H7 (cell line): ENCODE data around the gene TATDN3. TPM values are rescaled to one million over a fixed set of nuclear protein-coding genes. Genes with fewer than 3 reads are reported as not detected.
A peak's percentile ranks its signal among the peaks of the same experiment; 100 is the strongest.

Experiments
- DNase-seq: peaks from one replicate; pipeline ENCODE4 v3.0.0; 2012
- H3K27me3 ChIP-seq: 2 replicates; pipeline ENCODE4 v1.6.0; 2011; ENCODE audit warnings: mild to moderate bottlenecking, low read length; ENCODE audit not compliant: control insufficient read depth, insufficient read depth
- H3K36me3 ChIP-seq: replicated peaks from 2 replicates; pipeline ENCODE4 v1.5.1; 2011; ENCODE audit warnings: low read length; ENCODE audit not compliant: control insufficient read depth, insufficient read depth
- H3K4me3 ChIP-seq: 2 replicates; pipeline ENCODE4 v1.5.1; 2011; ENCODE audit warnings: low read depth, mild to moderate bottlenecking, control low read depth, low read length, moderate library complexity; ENCODE audit not compliant: insufficient read depth
- total RNA-seq: library from RNA; depleted of rRNA; stranded (reverse); fragments of >200 nt; shearing (Covaris generic); gene quantifications from 2 replicates; pipeline ENCODE4 v1.2.3, GENCODE V29; 2014; rRNA removed

TATDN3 gene
- 22.5 and 28.8 TPM in 2 replicates for total RNA-seq

- DNase-seq = peak; percentile 85
Measured at GRCh38 chr1:212791676-212792395, at the start of gene TATDN3, which contains the start of gene NSL1. TATDN3 (plus strand) TSS chr1:212791894; CDS start chr1:212791922, 28 bp downstream. NSL1 (minus strand) TSS chr1:212791777; CDS start chr1:212791763, 14 bp downstream.

GRCh38 chr1:212743901-212744475 is 47.7 kb upstream of the TATDN3 start:
- Histone ChIP-seq H3K36me3 (no peaks in the 10 kb centered on the region; the same call in 1 of the 2 replicates), H3K27me3 (no peaks in the 10 kb centered on the region), H3K4me3 (no peak overlapping the region)
- DNase-seq = no peak

More at GRCh38 chr1:212791676-212792395, at the start of gene TATDN3, which contains the start of gene NSL1:
- H3K27me3 ChIP-seq = no peaks in the 10 kb centered on the region
- peaks cover 2% of the 10 kb centered on the region for H3K36me3 ChIP-seq
- H3K4me3 ChIP-seq = peak within 1 kb of the TSS; percentile 74

- Histone ChIP-seq H3K4me3 (no peak overlapping the region), H3K27me3 (no peaks in the 10 kb centered on the region), H3K36me3 (no peaks in the 10 kb centered on the region; the same call in 1 of the 2 replicates)
- no peak for DNase-seq
Measured at GRCh38 chr1:212745303-212745702, 46.4 kb upstream of the TATDN3 start.

- Histone ChIP-seq H3K36me3 (no peaks in the 10 kb centered on the region; the same call in 1 of the 2 replicates), H3K4me3 (no peak overlapping the region), H3K27me3 (no peaks in the 10 kb centered on the region)
- DNase-seq = no peak
Measured at GRCh38 chr1:212746546-212746945, 45.1 kb upstream of the TATDN3 start.

GRCh38 chr1:212749821-212750535 is 41.7 kb upstream of the TATDN3 start:
- Histone ChIP-seq H3K36me3 (no peaks in the 10 kb centered on the region; the same call in 1 of the 2 replicates), H3K27me3 (no peaks in the 10 kb centered on the region), H3K4me3 (no peak overlapping the region)
- DNase-seq = peak; percentile 46

GRCh38 chr1:212752252-212752933 is 39.3 kb upstream of the TATDN3 start:
- H3K36me3 ChIP-seq = no peaks in the 10 kb centered on the region; the same call in 1 of the 2 replicates
- no peak overlapping the region for H3K4me3 ChIP-seq
- no peaks in the 10 kb centered on the region for H3K27me3 ChIP-seq
- DNase-seq = no peak

GRCh38 chr1:212752934-212753497 is 38.7 kb upstream of the TATDN3 start:
- no peak overlapping the region for H3K4me3 ChIP-seq
- no peak for DNase-seq
- H3K27me3 ChIP-seq = no peaks in the 10 kb centered on the region
- H3K36me3 ChIP-seq = no peaks in the 10 kb centered on the region; the same call in 1 of the 2 replicates

GRCh38 chr1:212753749-212754148 is 37.9 kb upstream of the TATDN3 start:
- Histone ChIP-seq H3K36me3 (no peaks in the 10 kb centered on the region; the same call in 1 of the 2 replicates), H3K4me3 (no peak overlapping the region), H3K27me3 (no peaks in the 10 kb centered on the region)
- DNase-seq = no peak

- Histone ChIP-seq H3K27me3 (no peaks in the 10 kb centered on the region), H3K36me3 (no peaks in the 10 kb centered on the region; the same call in 1 of the 2 replicates), H3K4me3 (no peak overlapping the region)
- no peak for DNase-seq
Measured at GRCh38 chr1:212754193-212754592, 37.5 kb upstream of the TATDN3 start.

- Histone ChIP-seq H3K36me3 (no peaks in the 10 kb centered on the region; the same call in 1 of the 2 replicates), H3K27me3 (no peaks in the 10 kb centered on the region), H3K4me3 (no peak overlapping the region)
- DNase-seq = no peak
Measured at GRCh38 chr1:212754680-212755079, 37.0 kb upstream of the TATDN3 start.

- Histone ChIP-seq H3K27me3 (no peaks in the 10 kb centered on the region), H3K4me3 (no peak overlapping the region), H3K36me3 (peaks cover 2% of the 10 kb centered on the region; the same call in 1 of the 2 replicates)
- DNase-seq = no peak
Measured at GRCh38 chr1:212759683-212760082, 32.0 kb upstream of the TATDN3 start.

- Histone ChIP-seq H3K36me3 (peaks cover 2% of the 10 kb centered on the region; the same call in 1 of the 2 replicates), H3K27me3 (no peaks in the 10 kb centered on the region), H3K4me3 (no peak overlapping the region)
- peak; percentile 73 for DNase-seq
Measured at GRCh38 chr1:212760126-212760823, 31.4 kb upstream of the TATDN3 start.

GRCh38 chr1:212762234-212762633 is 29.5 kb upstream of the TATDN3 start:
- Histone ChIP-seq H3K4me3 (no peak overlapping the region), H3K36me3 (0 out of 2 replicates have a peak, but pooled peaks cover 2% of the 10 kb centered on the region), H3K27me3 (no peaks in the 10 kb centered on the region)
- DNase-seq = no peak
